HepG2 (cell line): ENCODE measurements around the gene COQ7. TPM values are rescaled to one million over a fixed set of nuclear protein-coding genes. Genes with fewer than 3 reads are reported as not detected.
A peak's percentile ranks its signal among the peaks of the same experiment; 100 is the strongest.

Source experiments
- ATAC-seq: fragments of 200-7000 bp; cut with Tn5 transposase; 3 replicates; pipeline ENCODE4 v1.9.1; 2020; ENCODE audit warnings: mild to moderate bottlenecking, moderate library complexity
- BruUV-seq: library from RNA; stranded (reverse); fragments of 400-500 nt; replicated peaks from 2 replicates; lab custom pipeline; 2021; lab: Mats Ljungman, UMichigan
- CTCF ChIA-PET: fragments of 300-600 bp; formaldehyde crosslinking; extraction: SDS; loops from one replicate; lab custom pipeline; 2021; ENCODE audit warnings: low total read pairs, inconsistent platforms, low intra/inter-chr PET ratio; lab: Yijun Ruan, JAX
- POLR2A ChIA-PET: fragments of 350-600 bp; sonication (Branson Sonifier 250); formaldehyde crosslinking; loops from one replicate; lab custom pipeline; 2020; ENCODE audit warnings: antibody characterized with exemption, inconsistent platforms; lab: Yijun Ruan, JAX
- DNase-seq: peaks from one replicate; pipeline ENCODE4 v3.0.0-alpha.2; 2015; ENCODE audit warnings: low spot score
- FAIRE-seq: peaks from 3 replicates; lab custom pipeline; 2011; peaks lifted over from hg19 to GRCh38; lab: Jason Lieb, UNC
- H2AFZ ChIP-seq: one replicate; pipeline ENCODE4 v1.6.1; 2011; ENCODE audit warnings: low read length, inconsistent platforms
- H3K27ac ChIP-seq: fragments of 300-600 bp; 3 replicates; pipeline ENCODE4 v1.8.0; 2011; ENCODE audit warnings: mixed run types, mild to moderate bottlenecking, mixed read lengths, low read length, inconsistent platforms; ENCODE audit not compliant: insufficient read depth; ENCODE audit errors: extremely low read length
- H3K27me3 ChIP-seq, 2 experiments: fragments of 200-600 bp in 1 of 2; 2 replicates in 1 of 2; 3 replicates in 1 of 2; pipeline versions ENCODE4 v1.6.0 to v1.8.0; 2011; ENCODE audit warnings: low read length in 2 of 2, mild to moderate bottlenecking in 2 of 2, moderate library complexity in 2 of 2, inconsistent platforms in 1 of 2; ENCODE audit not compliant: insufficient read depth in 2 of 2, control insufficient read depth in 1 of 2
- H3K36me3 ChIP-seq, 2 experiments: fragments of 200-600 bp in 1 of 2; replicated peaks in 1 of 2; 2 replicates in 1 of 2; 3 replicates in 1 of 2; pipeline versions ENCODE4 v1.5.1 to v1.8.0; 2011; ENCODE audit warnings: low read length in 2 of 2, inconsistent platforms in 1 of 2; ENCODE audit not compliant: insufficient read depth in 2 of 2, control insufficient read depth in 1 of 2
- H3K4me1 ChIP-seq: 2 replicates; pipeline ENCODE4 v1.5.1; 2012; ENCODE audit warnings: low read length, inconsistent platforms; ENCODE audit not compliant: insufficient read depth
- H3K4me2 ChIP-seq: 2 replicates; pipeline ENCODE4 v1.6.0; 2011; ENCODE audit warnings: low read depth, low read length, inconsistent platforms
- H3K4me3 ChIP-seq, 3 experiments: fragments of 200-600 bp in 1 of 3; sonication (generic), shearing (Covaris generic) in 1 of 3; replicated peaks in 1 of 3; 2 replicates each; pipeline ENCODE4 v1.5.1; 2011 to 2016; ENCODE audit warnings: low read length in 3 of 3, inconsistent platforms in 2 of 3, low read depth in 2 of 3, mild to moderate bottlenecking in 2 of 3, control low read depth in 1 of 3, mixed read lengths in 1 of 3; ENCODE audit not compliant: insufficient read depth in 1 of 3
- H3K79me2 ChIP-seq: one replicate; pipeline ENCODE4 v1.6.1; 2011; ENCODE audit warnings: low read length, inconsistent platforms; ENCODE audit not compliant: insufficient read depth
- H3K9ac ChIP-seq: 2 replicates; pipeline ENCODE4 v1.6.0; 2011; ENCODE audit warnings: mild to moderate bottlenecking, low read depth, low read length, inconsistent platforms; ENCODE audit not compliant: insufficient read depth
- H3K9me3 ChIP-seq: 2 replicates; pipeline ENCODE4 v1.5.1; 2012; ENCODE audit warnings: mild to moderate bottlenecking, low read length
- H4K20me1 ChIP-seq: 2 replicates; pipeline ENCODE4 v1.6.0; 2011; ENCODE audit warnings: inconsistent platforms, mild to moderate bottlenecking, low read length, moderate library complexity; ENCODE audit not compliant: insufficient read depth
- HOXA9 ChIP-seq: sonication (generic); formaldehyde crosslinking; IDR thresholded peaks from 2 replicates; pipeline ENCODE4 v1.8.1; 2022; ENCODE audit warnings: missing genetic modification reagents, mild to moderate bottlenecking, moderate library complexity, borderline replicate concordance
- KDM1A ChIP-seq: IDR thresholded peaks from 2 replicates; pipeline ENCODE4 v1.6.1; 2016; ENCODE audit warnings: missing compliant biosample characterization
- NFE2L1 ChIP-seq: sonication (generic); formaldehyde crosslinking; IDR thresholded peaks from 2 replicates; pipeline ENCODE4 v1.4.0; 2020; ENCODE audit warnings: missing genetic modification reagents, mild to moderate bottlenecking, borderline replicate concordance
- RARG ChIP-seq: sonication (generic); formaldehyde crosslinking; IDR thresholded peaks from 2 replicates; pipeline ENCODE4 v1.4.0; 2020; ENCODE audit warnings: low read depth, mild to moderate bottlenecking, missing genetic modification reagents
- RBFOX2 ChIP-seq: fragments of 200-400 bp; formaldehyde crosslinking; IDR thresholded peaks from 2 replicates; pipeline ENCODE4 v1.6.1; 2017; ENCODE audit warnings: low read depth, mild to moderate bottlenecking, low read length
- SRSF4 ChIP-seq: fragments of 200-400 bp; formaldehyde crosslinking; IDR thresholded peaks from one replicate; pipeline ENCODE4 v1.6.1; 2018; ENCODE audit warnings: mild to moderate bottlenecking, low read depth, low read length, moderate library complexity; ENCODE audit not compliant: poor library complexity, severe bottlenecking
- ZFY ChIP-seq: sonication (generic); formaldehyde crosslinking; IDR thresholded peaks from 2 replicates; pipeline ENCODE4 v1.4.0; 2020; ENCODE audit warnings: missing genetic modification reagents
- ZMYM2 ChIP-seq: sonication (generic); formaldehyde crosslinking; IDR thresholded peaks from 2 replicates; pipeline ENCODE4 v1.8.0; 2022; ENCODE audit warnings: mild to moderate bottlenecking, missing genetic modification reagents
- ZNF101 ChIP-seq: sonication (generic); formaldehyde crosslinking; IDR thresholded peaks from 2 replicates; pipeline ENCODE4 v1.4.0; 2020; ENCODE audit warnings: mild to moderate bottlenecking, low read depth, missing genetic modification reagents, borderline replicate concordance
- ZNF431 ChIP-seq: sonication (generic); formaldehyde crosslinking; IDR thresholded peaks from 2 replicates; pipeline ENCODE4 v1.9.0; 2022; ENCODE audit warnings: missing genetic modification reagents, low read depth, mild to moderate bottlenecking, borderline replicate concordance
- ZNF510 ChIP-seq: sonication (generic); formaldehyde crosslinking; IDR thresholded peaks from 2 replicates; pipeline ENCODE4 v1.4.0; 2020; ENCODE audit warnings: low read depth, mild to moderate bottlenecking, missing genetic modification reagents
- ZNF776 ChIP-seq: sonication (generic); formaldehyde crosslinking; IDR thresholded peaks from 2 replicates; pipeline ENCODE4 v1.4.0; 2020; ENCODE audit warnings: mild to moderate bottlenecking, missing genetic modification reagents
- WGBS: methylation state at CpG from one replicate; pipeline ENCODE4 v1.1.6; 2017; ENCODE audit warnings: low lambda C conversion rate; 5-methylcytosine and 5-hydroxymethylcytosine counted together
- in situ Hi-C: cut with HindIII; loops from 2 replicates; pipeline ENCODE4 v1.10.0; 2017; ENCODE audit warnings: low pct_unique_long_range_greater_than_20kb; ENCODE audit not compliant: extremely low pct_ligation_motif_present
- intact Hi-C: fragments of 100-400 bp; cut with micrococcal nuclease; formaldehyde crosslinking; loops from one replicate; pipeline ENCODE4 v1.10.0; 2022; ENCODE audit not compliant: unreplicated experiment
- polyA plus RNA-seq, 8 experiments: library from polyadenylated mRNA; depleted of rRNA in 3 of 8; stranded (reverse) in 7 of 8; unstranded in 1 of 8; fragments of >200 nt; fragmentation: Illumina TruSeq in 4 of 8; extraction: Trizol in 4 of 8; gene quantifications; 2 replicates each; pipeline versions ENCODE4 v1.2.1 to v1.2.3, GENCODE V29; 2011 to 2016; ENCODE audit warnings: low read depth in 4 of 8, missing spikeins in 1 of 8, mixed read lengths in 1 of 8; ENCODE audit not compliant: insufficient read depth in 1 of 8
- total RNA-seq, 5 experiments: library from RNA; depleted of rRNA; stranded (reverse); fragments of >200 nt; fragmentation: Illumina TruSeq; extraction: Trizol; gene quantifications; 2 replicates each; pipeline ENCODE4 v1.2.3, GENCODE V29; 2016; ENCODE audit warnings: low read depth in 1 of 5

The COQ7 gene
- total and polyA plus RNA-seq, 2 of the 13 experiments (the other 11 are each of a cell fraction or from before 2014, with no cell fraction given), result 20.1 to 45.7 TPM

GRCh38 chr16:19118938-19119431, 51.6 kb downstream of the COQ7 start:
- no peak for DNase-seq

GRCh38 chr16:19119564-19119963, 52.1 kb downstream of the COQ7 start:
- Histone ChIP-seq H3K9ac (no peak overlapping the region), H4K20me1 (no peaks in the 10 kb centered on the region), H3K4me3 (no peak overlapping the region), H2AFZ (no peak overlapping the region), H3K4me2 (no peak overlapping the region), H3K4me1 (peaks cover 59% of the 10 kb centered on the region), H3K79me2 (peaks cover 2% of the 10 kb centered on the region), H3K9me3 (no peaks in the 10 kb centered on the region), H3K36me3 (no peaks in the 10 kb centered on the region; a peak in 1 of 5 replicates), H3K27ac (no peak overlapping the region), H3K27me3 (no peaks in the 10 kb centered on the region)
- no peak for ATAC-seq
- POLR2A ChIA-PET, result interaction anchor here (1.3 to 2.1 kb wide), 4 partner anchors 9 to 26 kb away, joined by 4 to 10 read pairs (median 7); no protein-coding TSS in a partner anchor
- intact Hi-C loops, result no loop called here
- CTCF ChIA-PET, result no interaction called here
- in situ Hi-C loops, result no loop called here
- BruUV-seq, result no TSS peak
- no peak for TF ChIP-seq RARG
- peak; percentile 39; the same call in 1 of the 2 replicates for TF ChIP-seq RBFOX2
- FAIRE-seq, result no peak
- DNase-seq, result no peak
- WGBS, result 96% methylated on average over 5 of the region's 5 CpGs

More at GRCh38 chr16:19118938-19119431, 51.6 kb downstream of the COQ7 start:
- intact Hi-C loops (no loop called here), in situ Hi-C loops (no loop called here)
- no peak overlapping the region for H3K4me2 ChIP-seq
- ATAC-seq (no peak), FAIRE-seq (no peak)
- H3K79me2 ChIP-seq, result peaks cover 5% of the 10 kb centered on the region
- H3K9ac ChIP-seq, result no peak overlapping the region
- H2AFZ ChIP-seq, result no peak overlapping the region
- H3K9me3 ChIP-seq, result no peaks in the 10 kb centered on the region
- CTCF ChIA-PET, result no interaction called here
- no peaks in the 10 kb centered on the region; a peak in 1 of 5 replicates for H3K36me3 ChIP-seq
- WGBS, result 88% methylated on average over 6 of the region's 6 CpGs
- no peaks in the 10 kb centered on the region for H4K20me1 ChIP-seq
- BruUV-seq, result no TSS peak
- H3K4me1 ChIP-seq, result peaks cover 55% of the 10 kb centered on the region
- no peaks in the 10 kb centered on the region for H3K27me3 ChIP-seq
- no peak overlapping the region for H3K27ac ChIP-seq
- H3K4me3 ChIP-seq, result no peak overlapping the region
- POLR2A ChIA-PET, result interaction anchor here (1.3 to 2.1 kb wide), 5 partner anchors 9 to 317 kb away, joined by 4 to 10 read pairs (median 5); partner anchors contain the start of gene ARL6IP1
- no peak for TF ChIP-seq ZNF510 (CRISPR knock-in tag)
- TF ChIP-seq HOXA9 (CRISPR knock-in tag), result no peak
- TF ChIP-seq ZNF431, result no peak
- no peak for TF ChIP-seq ZMYM2 (CRISPR knock-in tag)
- no peak for TF ChIP-seq ZNF776 (CRISPR knock-in tag)
- no peak for TF ChIP-seq NFE2L1 (CRISPR knock-in tag)
- TF ChIP-seq ZFY (CRISPR knock-in tag), result no peak
- no peak for TF ChIP-seq KDM1A (CRISPR knock-in tag)
- no peak for TF ChIP-seq SRSF4
- TF ChIP-seq ZNF101 (CRISPR knock-in tag), result no peak
